Dermis microvascular lymphatic vessel endothelial cell (primary cell): ENCODE measurements around the gene USHBP1. TPM values are rescaled to one million over a fixed set of nuclear protein-coding genes. Genes with fewer than 3 reads are reported as not detected.

Experiments used
- DNase-seq, 2 donors: peaks; one replicate each; pipeline versions ENCODE4 v3.0.0 to v3.0.0-alpha.2; 2010; ENCODE audit warnings: low read depth in 2 of 2
- total RNA-seq: library from RNA; depleted of rRNA; stranded (reverse); fragments of >200 nt; gene quantifications from 2 replicates; pipeline ENCODE4 v1.2.1, GENCODE V29; 2014

The USHBP1 gene, protein sequence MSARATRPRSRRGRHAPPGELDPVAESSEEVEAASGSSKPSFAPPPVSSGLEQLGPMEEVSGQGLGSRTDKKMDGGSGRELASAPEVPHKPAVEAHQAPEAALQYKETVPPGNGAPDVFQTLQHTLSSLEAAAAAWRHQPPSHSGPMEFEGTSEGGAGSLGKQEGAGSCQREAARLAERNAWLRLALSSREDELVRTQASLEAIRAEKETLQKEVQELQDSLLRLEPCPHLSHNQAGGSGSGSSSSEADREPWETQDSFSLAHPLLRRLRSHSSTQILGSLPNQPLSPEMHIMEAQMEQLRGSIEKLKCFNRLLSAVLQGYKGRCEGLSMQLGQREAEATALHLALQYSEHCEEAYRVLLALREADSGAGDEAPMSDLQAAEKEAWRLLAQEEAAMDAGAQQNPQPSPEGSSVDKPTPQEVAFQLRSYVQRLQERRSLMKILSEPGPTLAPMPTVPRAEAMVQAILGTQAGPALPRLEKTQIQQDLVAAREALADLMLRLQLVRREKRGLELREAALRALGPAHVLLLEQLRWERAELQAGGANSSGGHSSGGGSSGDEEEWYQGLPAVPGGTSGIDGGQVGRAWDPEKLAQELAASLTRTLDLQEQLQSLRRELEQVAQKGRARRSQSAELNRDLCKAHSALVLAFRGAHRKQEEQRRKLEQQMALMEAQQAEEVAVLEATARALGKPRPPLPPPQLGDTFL
- total RNA-seq = 20.9 and 37.4 TPM in 2 replicates

DNA sequence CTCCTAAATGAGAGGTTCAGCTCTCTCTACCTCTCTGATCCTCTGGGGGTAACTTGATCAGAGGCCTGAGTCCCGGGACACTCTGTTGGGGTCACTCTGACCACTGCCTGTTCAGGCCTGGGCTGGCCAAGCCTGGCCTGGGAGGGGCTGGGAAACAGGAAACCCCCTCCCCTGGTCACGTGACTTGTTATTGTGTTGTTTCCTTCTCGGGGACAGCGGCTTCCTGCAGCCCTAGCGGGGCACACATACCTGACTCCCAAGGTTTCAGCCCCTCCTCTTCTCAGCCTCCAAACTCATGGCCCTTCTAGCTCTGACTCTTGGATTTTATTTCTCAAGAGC is at the start of gene USHBP1:
Gene USHBP1, minus strand, starts transcription at position 105 of the 339 bp plus-strand sequence. CDS start 446 bp downstream, outside the sequence.
- peak; percentile 90 to 93 for DNase-seq

- DNase-seq = no peak
These were observed 49.6 kb upstream of the USHBP1 start for GRCh38 chr19:17314007-17314593.

GRCh38 chr19:17312189-17313113 is 47.9 kb upstream of the USHBP1 start:
- DNase-seq = no peak

DNA sequence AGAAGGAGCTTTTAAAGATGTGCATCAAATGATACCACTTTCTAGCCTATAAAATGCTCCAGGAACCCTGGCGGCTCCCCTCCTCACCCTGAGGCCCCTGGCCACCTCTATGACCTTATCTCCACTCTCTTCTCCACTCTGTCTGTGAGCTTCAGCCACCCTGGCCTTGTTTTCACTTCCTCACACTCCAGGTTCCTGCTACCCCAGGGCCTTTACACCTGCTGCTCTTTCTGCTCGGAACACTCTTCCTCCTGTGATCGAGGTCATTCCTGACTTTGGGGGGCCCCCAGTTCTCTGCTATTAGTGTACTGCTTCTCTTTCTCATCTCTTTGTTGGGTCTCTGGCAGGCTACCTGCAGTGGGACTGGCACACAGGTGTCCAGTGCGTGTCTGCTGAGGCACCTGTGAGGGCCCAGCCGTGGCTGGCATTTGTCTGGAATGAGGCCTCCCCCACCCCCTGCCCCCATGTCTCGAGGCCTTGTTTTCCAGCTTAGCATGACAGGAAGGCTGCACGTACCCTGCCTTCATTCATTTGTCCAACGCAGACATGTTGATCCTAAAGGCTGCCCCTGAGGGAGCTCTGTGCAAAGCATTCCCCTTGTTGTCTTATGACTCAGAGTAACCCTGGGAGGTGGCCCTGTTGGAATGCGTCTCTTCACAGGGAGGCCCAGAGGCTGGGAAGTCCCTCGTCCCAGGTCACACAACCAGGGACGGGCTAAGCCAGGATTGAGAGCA is 47.1 kb upstream of the USHBP1 start:
- DNase-seq = peak in 1 of 2 donors; percentile 77

DNA sequence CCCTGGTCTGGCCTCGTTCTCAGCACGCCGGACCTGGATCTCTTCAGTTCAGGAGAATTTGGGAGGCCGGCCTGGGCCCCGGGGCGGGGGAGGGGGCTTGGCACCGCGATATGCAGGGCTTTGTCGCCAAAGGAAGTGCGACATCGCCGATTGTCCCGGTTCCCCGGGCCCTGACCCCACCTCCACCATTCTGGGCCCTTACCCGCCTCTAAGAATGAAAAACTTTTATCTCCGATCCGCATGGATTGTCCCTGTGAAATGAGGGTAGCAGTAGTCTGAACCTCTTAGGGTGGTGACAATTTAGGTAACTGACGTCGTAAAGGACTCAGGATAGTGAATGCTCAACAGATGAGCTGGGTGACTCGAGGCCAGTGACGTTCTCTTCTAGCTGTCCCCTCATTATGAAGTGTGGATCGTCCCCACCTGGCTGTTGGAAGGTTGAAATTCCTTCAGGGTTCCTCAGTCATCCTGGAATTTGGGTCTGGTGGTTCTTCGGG is 45.5 kb upstream of the USHBP1 start:
- DNase-seq = peak in 1 of 2 donors; percentile 15

DNA sequence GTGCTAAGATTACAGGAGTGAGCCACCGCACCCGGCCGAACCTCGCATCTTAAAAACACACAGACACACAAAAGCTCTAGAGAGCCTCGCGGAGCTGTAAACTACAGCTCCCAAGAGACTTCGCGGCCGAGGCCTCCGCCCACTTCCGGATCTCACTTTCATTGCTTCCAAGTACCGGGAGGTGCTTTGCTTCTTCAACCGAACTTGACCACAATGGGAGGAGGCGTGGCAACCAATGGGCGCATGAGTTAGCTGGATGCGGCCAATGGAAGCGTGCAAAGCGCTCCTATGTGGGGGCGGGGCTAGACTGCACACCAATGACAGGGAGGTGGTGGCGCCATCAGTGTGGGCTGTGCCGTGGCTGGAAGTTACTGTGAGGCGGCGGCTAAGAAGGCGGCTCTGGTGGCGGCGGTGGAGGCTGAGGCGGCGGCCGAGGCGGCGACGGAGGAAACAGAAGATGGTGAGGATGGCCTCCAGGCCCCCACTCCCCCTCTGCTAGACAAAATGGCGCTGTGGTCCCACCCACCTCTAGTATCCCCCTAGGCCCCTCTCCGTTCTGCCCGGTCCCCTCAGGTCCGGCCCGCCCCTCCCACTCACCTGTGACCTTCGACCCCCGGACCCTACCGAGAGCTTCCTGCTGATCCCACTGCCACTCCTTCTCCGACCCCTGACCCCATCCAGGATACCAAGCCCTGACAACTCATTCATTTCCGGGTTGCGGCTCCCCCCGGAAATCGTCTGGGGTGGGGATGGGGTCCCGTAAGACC is 44.8 kb upstream of the USHBP1 start, which contains the start of gene DDA1:
Gene DDA1, plus strand, starts transcription at position 366 of the 767 bp plus-strand sequence. Its CDS starts 92 bp downstream, at position 458.
- DNase-seq = peak; percentile 99 to 100

GRCh38 chr19:17307876-17308377 is 43.4 kb upstream of the USHBP1 start:
- no peak for DNase-seq

GRCh38 chr19:17306285-17306714 is 41.8 kb upstream of the USHBP1 start:
- DNase-seq = no peak

DNA sequence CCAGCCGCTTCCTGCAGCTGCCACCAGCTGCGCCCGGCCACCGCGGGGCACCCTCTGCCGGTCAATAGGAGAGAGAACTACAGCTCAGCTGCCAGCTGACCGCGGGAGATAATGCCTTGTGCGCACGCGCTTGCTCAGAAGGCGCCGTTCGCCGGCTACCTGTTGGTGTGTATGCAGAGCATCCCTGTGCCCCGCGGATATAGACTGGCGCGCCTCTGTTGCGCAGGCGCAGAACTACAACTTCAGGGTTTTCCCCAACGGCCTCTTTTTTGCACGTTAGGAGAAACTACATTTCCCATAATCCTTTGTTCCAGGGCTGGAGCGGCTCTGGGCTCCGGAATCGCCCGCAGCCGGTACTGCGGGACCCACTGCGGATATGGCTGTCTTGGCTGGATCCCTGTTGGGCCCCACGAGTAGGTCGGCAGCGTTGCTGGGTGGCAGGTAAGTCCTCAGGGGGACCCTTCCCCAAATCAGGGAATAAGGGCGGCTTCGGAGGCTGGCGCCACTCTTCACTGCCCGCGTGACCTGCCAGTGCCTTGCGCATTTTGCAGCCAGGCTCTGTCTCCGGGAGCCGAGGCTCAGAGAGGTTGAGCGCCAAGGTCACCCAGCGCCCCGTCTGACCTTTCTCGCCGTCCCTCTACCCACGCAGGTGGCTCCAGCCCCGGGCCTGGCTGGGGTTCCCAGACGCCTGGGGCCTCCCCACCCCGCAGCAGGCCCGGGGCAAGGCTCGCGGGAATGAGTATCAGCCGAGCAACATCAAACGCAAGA is 41.2 kb upstream of the USHBP1 start, which contains the start of gene MRPL34:
Gene MRPL34, plus strand, starts transcription at position 356 of the 768 bp plus-strand sequence. Its CDS starts 21 bp downstream, at position 377.
- DNase-seq = peak; percentile 98 to 99

- DNase-seq = no peak
These were observed 40.6 kb upstream of the USHBP1 start for GRCh38 chr19:17305216-17305516.

DNA sequence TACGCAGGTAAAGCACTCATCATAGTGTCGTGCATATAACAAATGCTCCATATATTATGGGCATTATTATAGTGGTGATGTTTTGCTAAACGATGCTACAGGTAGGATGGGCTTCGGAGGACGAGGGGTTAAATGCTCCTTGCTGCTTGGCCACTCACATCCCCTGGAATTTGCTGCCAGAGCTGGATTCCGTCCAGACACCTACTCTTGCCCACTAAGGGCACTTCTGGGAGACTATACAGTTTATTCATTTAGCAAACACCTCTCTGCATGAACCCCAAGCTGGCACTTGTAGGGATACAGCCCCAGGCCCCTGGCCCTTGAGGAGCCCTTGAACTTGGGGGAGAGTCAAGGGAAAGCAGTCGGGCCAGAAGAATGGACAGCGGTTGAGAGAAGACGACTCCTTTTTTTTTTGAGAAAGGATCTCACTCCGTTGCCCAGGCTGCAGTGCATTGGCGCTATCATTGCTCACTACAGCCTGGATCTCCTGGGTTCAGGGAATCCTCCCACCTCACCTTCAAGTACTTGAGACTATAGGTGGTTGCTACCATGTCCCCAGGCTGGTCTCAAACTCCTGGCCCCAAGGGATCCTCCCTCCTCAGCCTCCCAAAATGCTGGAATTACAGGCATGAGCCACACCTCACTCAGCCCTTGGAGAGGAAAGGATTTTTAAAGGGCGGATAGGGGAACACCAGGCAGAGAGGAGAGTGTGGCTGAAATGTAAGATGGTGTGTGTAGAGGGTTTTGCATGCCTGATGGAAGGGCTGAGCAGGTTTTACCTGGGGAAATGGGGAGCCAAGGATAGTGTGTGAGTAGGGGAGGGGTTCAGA is 40.1 kb upstream of the USHBP1 start:
- no peak for DNase-seq

GRCh38 chr19:17303940-17304267 is 39.4 kb upstream of the USHBP1 start:
- DNase-seq = no peak

GRCh38 chr19:17303167-17303939 is 38.8 kb upstream of the USHBP1 start, which contains the start of gene ABHD8:
Gene ABHD8, minus strand, starts transcription at chr19:17303425. Its CDS starts 1,809 bp downstream, at chr19:17301616.
- DNase-seq = peak; percentile 90 to 95

DNA sequence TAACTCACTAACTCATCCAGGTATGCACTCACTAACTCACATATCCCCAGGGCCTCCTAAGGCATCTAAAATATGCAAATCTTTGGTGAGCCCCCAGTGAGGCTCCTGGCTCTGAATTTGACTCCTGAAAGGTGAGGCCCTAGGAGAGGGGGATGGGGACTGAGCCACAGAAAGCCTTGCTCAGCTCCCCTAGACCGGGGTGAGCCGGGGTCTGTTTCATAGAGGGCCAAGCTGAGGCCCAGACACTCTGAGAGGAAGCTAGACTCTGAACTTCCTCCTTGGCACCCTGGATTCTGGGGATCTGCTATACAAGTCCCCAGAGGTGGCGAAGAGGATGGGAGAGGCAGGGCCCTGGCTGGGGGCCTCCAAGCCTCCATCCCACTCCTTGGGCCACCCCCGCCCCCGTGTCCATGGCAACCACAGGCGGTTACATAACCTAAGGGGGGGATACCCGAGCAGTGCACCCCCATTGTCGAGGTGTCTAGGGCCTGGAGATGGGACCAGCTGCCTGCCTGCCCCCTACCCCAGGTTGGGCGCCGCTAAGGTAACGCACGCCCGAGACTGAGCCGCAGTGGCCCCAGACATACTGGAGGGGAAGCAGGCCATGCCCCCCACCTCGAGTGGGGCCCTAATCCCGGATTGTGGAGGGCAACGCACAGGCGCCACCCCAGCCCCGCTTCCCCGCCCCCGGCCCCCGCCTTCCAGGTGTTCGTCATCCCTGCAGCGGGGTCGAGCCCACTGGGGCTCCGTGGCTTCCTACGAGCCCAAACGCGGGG is 38.0 kb upstream of the USHBP1 start:
- DNase-seq = no peak

DNA sequence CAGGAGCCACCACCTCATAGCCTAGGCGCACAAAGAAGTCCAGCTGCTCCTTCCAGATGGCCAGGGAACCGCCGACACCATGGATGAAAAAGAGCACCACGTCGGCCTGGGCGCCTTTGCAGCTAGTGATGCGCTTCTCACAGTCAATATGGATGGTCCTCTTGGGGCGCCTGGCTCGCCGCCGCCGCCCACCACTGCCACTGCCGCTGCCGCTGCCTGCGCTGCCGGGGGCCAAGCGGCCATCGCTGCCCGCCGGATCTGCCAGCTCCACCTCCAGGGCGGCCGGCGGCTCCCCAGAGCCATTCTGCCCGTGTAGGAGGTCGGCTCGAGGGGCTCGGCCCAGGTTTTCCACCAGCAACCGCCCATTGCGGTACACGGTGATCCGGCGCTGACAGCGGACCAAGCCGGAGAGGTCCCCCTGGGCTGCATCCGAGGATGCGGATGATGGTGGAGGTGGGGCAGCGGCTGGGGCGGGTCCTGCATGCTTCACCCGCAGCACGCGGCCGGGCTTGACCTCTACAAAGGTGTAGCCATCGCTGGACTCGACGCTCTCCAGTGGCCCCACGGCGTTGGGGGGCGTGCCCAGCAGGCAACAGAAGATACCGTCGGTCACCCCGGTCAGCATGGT is 36.6 kb upstream of the USHBP1 start:
- DNase-seq = no peak

DNA sequence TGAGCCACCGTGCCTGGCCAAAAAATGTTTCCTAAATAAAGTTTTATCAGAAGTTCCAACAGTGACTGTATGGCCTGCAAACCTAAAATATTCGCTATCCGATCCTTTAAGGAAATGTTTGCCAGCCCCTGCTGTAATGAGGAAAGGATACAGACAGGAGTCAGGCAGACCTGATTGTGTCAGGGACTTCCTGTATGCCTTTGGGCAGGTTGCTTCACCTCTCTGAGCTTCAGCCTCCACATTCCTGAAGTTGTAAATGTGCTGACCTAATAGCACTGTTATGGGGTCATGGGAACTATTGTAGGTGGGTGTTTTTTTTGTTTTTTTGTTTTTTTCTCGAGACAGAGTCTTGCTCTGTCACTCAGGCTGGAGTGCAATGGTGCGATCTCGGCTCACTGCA is 32.4 kb upstream of the USHBP1 start:
- DNase-seq = no peak
